Vagina (tissue), 2 donors: ENCODE data around the gene PAK1.

Experiments
- POLR2A ChIP-seq, 2 donors: fragments of 450-650 bp; IDR thresholded peaks; one replicate each; pipeline ENCODE4 v1.6.1; 2017; ENCODE audit warnings: antibody characterized with exemption in 2 of 2, mild to moderate bottlenecking in 2 of 2, moderate library complexity in 2 of 2
- POLR2AphosphoS5 ChIP-seq, 2 donors: sonication (generic); formaldehyde crosslinking; IDR thresholded peaks; one replicate each; pipeline ENCODE4 v1.9.0; 2017; ENCODE audit warnings: antibody characterized with exemption in 2 of 2, mild to moderate bottlenecking in 2 of 2, low read depth in 1 of 2; ENCODE audit not compliant: insufficient read depth in 1 of 2
- TF ChIP-seq, protein P1 (sequence below), 3 experiments: fragments of 450-650 bp in 2 of 3; fragments of 200-600 bp in 1 of 3; sonication (generic) in 1 of 3; IDR thresholded peaks; one replicate each; pipeline ENCODE4 v1.5.1; 2017 to 2019; ENCODE audit warnings: antibody characterized with exemption in 3 of 3, mild to moderate bottlenecking in 2 of 3, moderate library complexity in 2 of 3

- TF ChIP-seq, protein P1, sequence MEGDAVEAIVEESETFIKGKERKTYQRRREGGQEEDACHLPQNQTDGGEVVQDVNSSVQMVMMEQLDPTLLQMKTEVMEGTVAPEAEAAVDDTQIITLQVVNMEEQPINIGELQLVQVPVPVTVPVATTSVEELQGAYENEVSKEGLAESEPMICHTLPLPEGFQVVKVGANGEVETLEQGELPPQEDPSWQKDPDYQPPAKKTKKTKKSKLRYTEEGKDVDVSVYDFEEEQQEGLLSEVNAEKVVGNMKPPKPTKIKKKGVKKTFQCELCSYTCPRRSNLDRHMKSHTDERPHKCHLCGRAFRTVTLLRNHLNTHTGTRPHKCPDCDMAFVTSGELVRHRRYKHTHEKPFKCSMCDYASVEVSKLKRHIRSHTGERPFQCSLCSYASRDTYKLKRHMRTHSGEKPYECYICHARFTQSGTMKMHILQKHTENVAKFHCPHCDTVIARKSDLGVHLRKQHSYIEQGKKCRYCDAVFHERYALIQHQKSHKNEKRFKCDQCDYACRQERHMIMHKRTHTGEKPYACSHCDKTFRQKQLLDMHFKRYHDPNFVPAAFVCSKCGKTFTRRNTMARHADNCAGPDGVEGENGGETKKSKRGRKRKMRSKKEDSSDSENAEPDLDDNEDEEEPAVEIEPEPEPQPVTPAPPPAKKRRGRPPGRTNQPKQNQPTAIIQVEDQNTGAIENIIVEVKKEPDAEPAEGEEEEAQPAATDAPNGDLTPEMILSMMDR (IDR thresholded peaks at IDR 0.05), result no peak
- TF ChIP-seq POLR2A (IDR thresholded peaks at IDR 0.05) (no peak), POLR2AphosphoS5 (IDR thresholded peaks at IDR 0.05; ENCODE audit: insufficient read depth in 1 of 2, low read depth in 1 of 2) (no peak)
Measured at GRCh38 chr11:77409046-77409445, 64.8 kb downstream of the PAK1 start.
